Testis (tissue), 3 donors: ENCODE results near the gene UBASH3A. TPM values are rescaled to one million over a fixed set of nuclear protein-coding genes. Genes with fewer than 3 reads are reported as not detected.

Source experiments
- DNase-seq: peaks from one replicate; pipeline ENCODE4 v3.0.0-alpha.2; 2019
- H3K27ac ChIP-seq, 2 donors: fragments of 200-600 bp; sonication (generic); one replicate each; pipeline ENCODE4 v1.5.1; 2019
- H3K27me3 ChIP-seq: fragments of 200-600 bp; sonication (generic); one replicate; pipeline ENCODE4 v1.5.1; 2019
- H3K36me3 ChIP-seq: fragments of 200-600 bp; sonication (generic); one replicate; pipeline ENCODE4 v1.5.1; 2017; ENCODE audit warnings: low read depth; ENCODE audit errors: missing control alignments
- H3K4me1 ChIP-seq: fragments of 200-600 bp; sonication (generic); one replicate; pipeline ENCODE4 v1.5.1; 2019
- H3K4me3 ChIP-seq, 2 donors: fragments of 200-600 bp; sonication (generic); one replicate each; pipeline ENCODE4 v1.5.1; 2017 to 2019
- H3K9me3 ChIP-seq: fragments of 200-600 bp; sonication (generic); one replicate; pipeline ENCODE4 v1.5.1; 2017
- CTCF ChIP-seq, 3 experiments: fragments of 450-650 bp in 2 of 3; fragments of 200-600 bp in 1 of 3; sonication (generic) in 1 of 3; IDR thresholded peaks; one replicate each; pipeline ENCODE4 v1.5.1; 2016 to 2019; ENCODE audit warnings: antibody characterized with exemption in 3 of 3, mild to moderate bottlenecking in 2 of 3, moderate library complexity in 1 of 3
- POLR2A ChIP-seq: fragments of 450-650 bp; IDR thresholded peaks from one replicate; pipeline ENCODE4 v1.6.1; 2017; ENCODE audit warnings: antibody characterized with exemption, mild to moderate bottlenecking, moderate library complexity
- WGBS, 2 donors: methylation state at CpG; one replicate each; pipeline ENCODE4 v1.1.5; 2018; 5-methylcytosine and 5-hydroxymethylcytosine counted together
- intact Hi-C: fragments of 100-400 bp; cut with DNase I; formaldehyde crosslinking; loops from one replicate; pipeline ENCODE4 v1.15.1; 2023; ENCODE audit warnings: low total_unique reads
- polyA plus RNA-seq: library from polyadenylated mRNA; stranded (reverse); fragments of 350-450 nt; fragmentation: Illumina TruSeq; extraction: RNeasy Lipid Tissue Mini Kit (QIAGEN cat#74804); gene quantifications from one replicate; pipeline ENCODE4 v1.2.3, GENCODE V29; 2014; ENCODE audit warnings: low read depth, low replicate concordance; ENCODE audit not compliant: insufficient read depth
- total RNA-seq, 2 donors: library from RNA; depleted of rRNA; stranded (reverse); fragments of >200 nt; gene quantifications; one replicate each; pipeline ENCODE4 v1.2.3, GENCODE V29; 2016

The UBASH3A gene
- total and polyA plus RNA-seq, 3 donors from 2014 or later: 0.39 to 1.4 (median 0.40) TPM

GRCh38 chr21:42363312-42363711 lies 40.4 kb upstream of the UBASH3A start:
- 85 to 87% methylated on average over 8 of the region's 8 CpGs for WGBS, 2 donors

GRCh38 chr21:42364304-42364865 lies 39.3 kb upstream of the UBASH3A start:
- Histone ChIP-seq H3K4me3 (no peak overlapping the region), H3K27ac (no peak overlapping the region), H3K36me3 (no peaks in the 10 kb centered on the region), H3K27me3 (no peaks in the 10 kb centered on the region), H3K9me3 (no peaks in the 10 kb centered on the region), H3K4me1 (no peaks in the 10 kb centered on the region)
- TF ChIP-seq CTCF (IDR thresholded peaks at IDR 0.05) (no peak), POLR2A (no peak)
- no peak for DNase-seq
- intact Hi-C loops: no loop called here
- 81 to 84% methylated on average over 10 to 13 of the region's 13 CpGs for WGBS, 2 donors

More at GRCh38 chr21:42363312-42363711, 40.4 kb upstream of the UBASH3A start:
- DNase-seq: no peak
- Histone ChIP-seq H3K9me3 (no peaks in the 10 kb centered on the region), H3K4me3 (no peak overlapping the region), H3K36me3 (no peaks in the 10 kb centered on the region), H3K27me3 (no peaks in the 10 kb centered on the region), H3K27ac (no peak overlapping the region), H3K4me1 (no peaks in the 10 kb centered on the region)
- intact Hi-C loops: no loop called here
- TF ChIP-seq CTCF (IDR thresholded peaks at IDR 0.05) (no peak), POLR2A (no peak)

DNA sequence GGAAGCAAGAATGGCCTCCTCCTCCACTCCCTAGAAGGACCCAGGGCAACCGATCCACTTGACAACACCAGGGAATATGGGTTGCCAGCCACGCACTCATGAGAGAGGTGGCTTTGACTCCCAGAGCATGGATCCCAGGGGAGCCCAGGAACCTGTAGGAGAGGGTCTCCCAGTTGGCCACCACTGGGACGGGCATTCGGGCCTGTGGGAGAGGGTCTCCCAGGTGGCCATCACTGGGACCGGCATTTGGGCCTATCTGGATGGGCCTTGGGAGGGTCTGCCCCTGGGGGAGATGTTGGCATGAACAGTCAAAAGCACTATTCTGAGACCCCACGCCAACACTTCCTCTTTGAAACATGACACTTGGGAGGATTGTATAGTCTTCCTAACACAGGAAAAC lies 37.9 kb upstream of the UBASH3A start:
- H3K4me1 ChIP-seq: no peaks in the 10 kb centered on the region

DNA sequence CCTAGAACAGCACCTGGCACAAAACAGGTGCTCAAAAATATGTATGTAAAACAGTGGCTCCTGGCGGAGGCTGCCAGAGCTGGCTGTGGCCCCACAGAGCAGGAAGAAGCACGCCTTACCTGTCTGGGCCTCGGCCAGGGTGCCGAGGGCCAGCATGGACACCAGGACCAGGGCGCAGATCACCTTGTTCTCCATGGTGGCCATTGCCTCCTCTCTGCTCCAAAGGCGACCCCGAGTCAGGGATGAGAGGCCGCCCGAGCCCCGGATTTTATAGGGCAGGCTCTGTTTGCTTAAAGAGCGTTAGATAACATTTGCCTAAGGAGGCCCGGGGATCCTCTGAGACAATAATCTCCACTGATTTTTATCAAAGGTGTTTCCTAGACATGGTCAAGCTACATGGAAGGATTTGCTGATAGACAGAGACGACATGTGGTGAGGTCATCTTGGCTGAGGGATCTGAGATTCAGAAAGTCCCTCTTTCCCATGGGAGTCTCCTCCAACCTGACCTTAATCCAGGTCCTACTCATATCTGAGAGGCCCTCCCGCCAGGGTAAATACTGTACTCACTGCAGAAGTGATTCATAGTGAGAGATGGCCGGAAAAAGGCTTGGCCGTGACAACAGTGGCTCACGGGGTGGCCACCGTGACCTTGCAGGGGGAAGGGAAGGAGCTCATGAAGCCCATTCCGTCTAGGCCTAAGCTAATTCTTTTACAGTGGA lies 37.3 kb upstream of the UBASH3A start, which contains the start of gene TFF1:
Gene TFF1, minus strand, starts transcription at position 244 of the 719 bp plus-strand sequence. Its CDS starts 40 bp downstream, at position 204.
- H3K4me1 ChIP-seq: no peaks in the 10 kb centered on the region
- TF ChIP-seq POLR2A (no peak), CTCF (IDR thresholded peaks at IDR 0.05) (no peak)
- H3K27me3 ChIP-seq: no peaks in the 10 kb centered on the region
- H3K9me3 ChIP-seq: no peaks in the 10 kb centered on the region
- H3K4me3 ChIP-seq: no peak within 1 kb of the TSS
- 78 to 88% methylated on average over 11 to 19 of the region's 19 CpGs for WGBS, 2 donors
- no peak within 1 kb of the TSS for H3K27ac ChIP-seq
- intact Hi-C loops: no loop called here
- DNase-seq: no peak
- H3K36me3 ChIP-seq: no peaks in the 10 kb centered on the region

More for the DNA sequence above, 37.9 kb upstream of the UBASH3A start:
- H3K27me3 ChIP-seq: no peaks in the 10 kb centered on the region
- H3K4me3 ChIP-seq: no peak overlapping the region
- no peak for TF ChIP-seq POLR2A
- no peak for TF ChIP-seq CTCF (IDR thresholded peaks at IDR 0.05)
- no peak overlapping the region for H3K27ac ChIP-seq
- H3K9me3 ChIP-seq: no peaks in the 10 kb centered on the region
- WGBS, 2 donors: 82 to 90% methylated on average over 3 to 6 of the region's 6 CpGs
- DNase-seq: no peak
- no peaks in the 10 kb centered on the region for H3K36me3 ChIP-seq
- intact Hi-C loops: no loop called here
